Uterus (tissue), 2 donors: Measurements from ENCODE around the gene CCDC50.

Experiments used
- POLR2A ChIP-seq, 2 donors: fragments of 450-650 bp; IDR thresholded peaks; one replicate each; pipeline ENCODE4 v1.6.1; 2016; ENCODE audit warnings: antibody characterized with exemption in 2 of 2, mild to moderate bottlenecking in 1 of 2, moderate library complexity in 1 of 2
- TF ChIP-seq, protein P1 (sequence below), 4 experiments: fragments of 200-600 bp in 2 of 4; fragments of 450-650 bp in 2 of 4; sonication (generic) in 2 of 4; IDR thresholded peaks; one replicate each; pipeline ENCODE4 v1.5.1; 2016 to 2019; ENCODE audit warnings: antibody characterized with exemption in 4 of 4, mild to moderate bottlenecking in 2 of 4, moderate library complexity in 1 of 4

DNA sequence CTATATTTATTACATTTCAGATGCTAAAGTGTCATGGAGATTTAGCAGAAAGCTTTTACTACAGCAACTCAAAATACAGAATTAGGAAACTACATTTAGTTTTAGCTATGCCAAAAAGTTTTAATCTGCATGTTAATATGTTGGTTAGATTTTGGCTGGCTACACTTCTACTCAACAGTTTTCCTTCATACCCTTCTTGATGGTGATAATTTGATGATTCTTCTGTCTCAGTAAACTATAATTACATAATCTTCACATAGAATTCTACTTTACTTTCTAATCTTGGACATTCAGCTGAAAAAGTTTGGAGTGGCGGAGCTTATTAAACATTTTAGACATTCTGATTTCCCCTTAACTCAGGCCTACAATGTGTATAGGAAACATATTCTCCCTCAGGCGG, 11.2 kb downstream of the CCDC50 start:
- TF ChIP-seq, protein P1, sequence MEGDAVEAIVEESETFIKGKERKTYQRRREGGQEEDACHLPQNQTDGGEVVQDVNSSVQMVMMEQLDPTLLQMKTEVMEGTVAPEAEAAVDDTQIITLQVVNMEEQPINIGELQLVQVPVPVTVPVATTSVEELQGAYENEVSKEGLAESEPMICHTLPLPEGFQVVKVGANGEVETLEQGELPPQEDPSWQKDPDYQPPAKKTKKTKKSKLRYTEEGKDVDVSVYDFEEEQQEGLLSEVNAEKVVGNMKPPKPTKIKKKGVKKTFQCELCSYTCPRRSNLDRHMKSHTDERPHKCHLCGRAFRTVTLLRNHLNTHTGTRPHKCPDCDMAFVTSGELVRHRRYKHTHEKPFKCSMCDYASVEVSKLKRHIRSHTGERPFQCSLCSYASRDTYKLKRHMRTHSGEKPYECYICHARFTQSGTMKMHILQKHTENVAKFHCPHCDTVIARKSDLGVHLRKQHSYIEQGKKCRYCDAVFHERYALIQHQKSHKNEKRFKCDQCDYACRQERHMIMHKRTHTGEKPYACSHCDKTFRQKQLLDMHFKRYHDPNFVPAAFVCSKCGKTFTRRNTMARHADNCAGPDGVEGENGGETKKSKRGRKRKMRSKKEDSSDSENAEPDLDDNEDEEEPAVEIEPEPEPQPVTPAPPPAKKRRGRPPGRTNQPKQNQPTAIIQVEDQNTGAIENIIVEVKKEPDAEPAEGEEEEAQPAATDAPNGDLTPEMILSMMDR (IDR thresholded peaks at IDR 0.05) = no peak
- no peak for TF ChIP-seq POLR2A (IDR thresholded peaks at IDR 0.05)
